ENCODE results near the gene CCDC27. TPM values are rescaled to one million over a fixed set of nuclear protein-coding genes. Genes with fewer than 3 reads are reported as not detected.

CCDC27 gene
- total and polyA plus RNA-seq, 2 of the 8 experiments (the other 6 are each of a cell fraction or from before 2014, with no cell fraction given): 0.15 TPM; not detected in 1

GRCh38 chr1:3817138-3817740 lies 65.0 kb downstream of the CCDC27 start (continued):
- TF ChIP-seq SRF (IDR thresholded peaks at IDR 0.05; ENCODE audit: low read depth, low read length) (no peak), GTF2F1 (IDR thresholded peaks at IDR 0.05; ENCODE audit: borderline replicate concordance, low read depth, low read length) (no peak), TBP (IDR thresholded peaks at IDR 0.05; ENCODE audit: low read depth, low read length) (no peak), POLR2A (IDR thresholded peaks at IDR 0.05; ENCODE audit: control extremely low read depth in 1 of 2, low read depth in 2 of 2, low read length in 2 of 2) (no peak), RAD21 (IDR thresholded peaks at IDR 0.05 in 1 of 2, conservative IDR thresholded peaks at IDR 0.05 in 1 of 2; ENCODE audit: low read depth in 2 of 2, low read length in 2 of 2) (no peak), CTBP2 (IDR thresholded peaks at IDR 0.05; ENCODE audit: borderline replicate concordance, insufficient read depth, insufficient read length, low read length) (no peak), CBX8 (IDR thresholded peaks at IDR 0.05; ENCODE audit: borderline replicate concordance, low read depth, low read length) (no peak)

Measured in H1 (cell line).